Stimulated activated CD8-positive, alpha-beta memory T cell treated with anti-CD3 and anti-CD28 coated beads, Interleukin-2, amount 100 ng/mL, for 48 hours (primary cell): ENCODE measurements around the gene DCAF5.
"Not testable (repeated sequence)": the region's sequence is repeated elsewhere in the genome, so short reads cannot be mapped to it uniquely, and the experiment has no call there.

Experiments used
- DNase-seq, 2 donors: peaks; one replicate each; pipeline ENCODE4 v3.0.0-alpha.2; 2020; ENCODE audit warnings: low read depth in 2 of 2

DCAF5 gene

GRCh38 chr14:69101331-69101826 is 51.5 kb downstream of the DCAF5 start:
- DNase-seq: no peak

- DNase-seq: no peak
These were observed 54.9 kb downstream of the DCAF5 start for GRCh38 chr14:69097974-69098373.

- DNase-seq: no peak
These were observed 56.0 kb downstream of the DCAF5 start for GRCh38 chr14:69096781-69097475.

GRCh38 chr14:69096246-69096645 is 56.7 kb downstream of the DCAF5 start:
- no peak for DNase-seq

- DNase-seq: no peak
These were observed 58.4 kb downstream of the DCAF5 start for GRCh38 chr14:69094481-69094880.

- no peak for DNase-seq
These were observed 59.1 kb downstream of the DCAF5 start for GRCh38 chr14:69093631-69094421.

GRCh38 chr14:69092840-69093422 is 60.0 kb downstream of the DCAF5 start:
- no peak for DNase-seq

GRCh38 chr14:69091695-69092094 is 61.2 kb downstream of the DCAF5 start:
- no peak for DNase-seq

GRCh38 chr14:69091006-69091405 is 61.9 kb downstream of the DCAF5 start:
- no peak for DNase-seq

- DNase-seq: no peak
These were observed 62.6 kb downstream of the DCAF5 start for GRCh38 chr14:69090187-69090789.

GRCh38 chr14:69089046-69089445 is 63.9 kb downstream of the DCAF5 start:
- no peak for DNase-seq

- DNase-seq: no peak
These were observed 64.3 kb downstream of the DCAF5 start for GRCh38 chr14:69088586-69088985.

GRCh38 chr14:69087061-69087461 is 65.9 kb downstream of the DCAF5 start:
- DNase-seq: no peak

GRCh38 chr14:69086537-69086936 is 66.4 kb downstream of the DCAF5 start:
- no peak for DNase-seq

GRCh38 chr14:69084023-69084422 is 68.9 kb downstream of the DCAF5 start:
- no peak for DNase-seq

GRCh38 chr14:69083181-69083580 is 69.7 kb downstream of the DCAF5 start:
- DNase-seq: no peak

- no peak for DNase-seq
These were observed 71.6 kb downstream of the DCAF5 start for GRCh38 chr14:69081271-69081670.

- DNase-seq: no peak
These were observed 73.2 kb downstream of the DCAF5 start for GRCh38 chr14:69079747-69080146.

- DNase-seq: no peak
These were observed 73.7 kb downstream of the DCAF5 start for GRCh38 chr14:69079188-69079742.

- DNase-seq: no peak
These were observed 75.1 kb downstream of the DCAF5 start for GRCh38 chr14:69077841-69078240.

GRCh38 chr14:69077185-69077584 is 75.7 kb downstream of the DCAF5 start:
- DNase-seq: not testable (repeated sequence)

GRCh38 chr14:69076341-69076740 is 76.6 kb downstream of the DCAF5 start:
- DNase-seq: no peak
